CD4-positive, alpha-beta memory T cell (primary cell): Measurements from ENCODE around the gene RNMT. TPM values are rescaled to one million over a fixed set of nuclear protein-coding genes. Genes with fewer than 3 reads are reported as not detected.

Source experiments
- CTCF ChIA-PET: fragments of 350-600 bp; sonication (Branson Sonifier 250); formaldehyde crosslinking; loops from one replicate; lab custom pipeline; 2021; ENCODE audit warnings: inconsistent platforms; ENCODE audit not compliant: partially characterized antibody; lab: Charles Lee
- POLR2A ChIA-PET: fragments of 350-600 bp; sonication (Branson Sonifier 250); formaldehyde crosslinking; loops from one replicate; lab custom pipeline; 2021; ENCODE audit not compliant: partially characterized antibody; lab: Charles Lee
- DNase-seq, 5 donors: peaks; one replicate each; pipeline versions ENCODE4 v3.0.0 to v3.0.0-alpha.2; 2020 to 2022; ENCODE audit warnings: mixed read lengths in 1 of 5
- H3K27ac ChIP-seq: one replicate; pipeline ENCODE4 v1.7.0; 2013; ENCODE audit warnings: low read depth, low read length
- H3K27me3 ChIP-seq: 2 replicates; pipeline ENCODE4 v1.7.0; 2013; ENCODE audit warnings: mild to moderate bottlenecking, low read length, moderate library complexity; ENCODE audit not compliant: insufficient read depth
- H3K36me3 ChIP-seq: 2 replicates; pipeline ENCODE4 v1.7.0; 2013; ENCODE audit warnings: mild to moderate bottlenecking, low read length, moderate library complexity; ENCODE audit not compliant: insufficient read depth
- H3K4me1 ChIP-seq: 2 replicates; pipeline ENCODE4 v1.7.0; 2013; ENCODE audit warnings: mild to moderate bottlenecking, low read length, moderate library complexity; ENCODE audit not compliant: insufficient read depth
- H3K4me3 ChIP-seq, 2 donors: one replicate each; pipeline ENCODE4 v1.7.0; 2013; ENCODE audit warnings: low read length in 2 of 2, mild to moderate bottlenecking in 1 of 2
- H3K9me3 ChIP-seq, 2 donors: one replicate each; pipeline ENCODE4 v1.7.0; 2013; ENCODE audit warnings: low read length in 2 of 2, control low read depth in 1 of 2; ENCODE audit not compliant: control insufficient read depth in 1 of 2
- H3K27ac Mint-ChIP-seq, 7 donors: one replicate each; pipeline ENCODE4 v1.8.0; 2020 to 2021; ENCODE audit warnings: mixed read lengths in 7 of 7, mild to moderate bottlenecking in 6 of 7, inconsistent platforms in 3 of 7, moderate library complexity in 3 of 7
- H3K27me3 Mint-ChIP-seq, 2 donors: one replicate each; pipeline ENCODE4 v1.8.0; 2020 to 2021; ENCODE audit warnings: mixed read lengths in 2 of 2
- H3K36me3 Mint-ChIP-seq, 2 donors: one replicate each; pipeline ENCODE4 v1.8.0; 2020 to 2021; ENCODE audit warnings: mixed read lengths in 2 of 2, inconsistent platforms in 1 of 2, mild to moderate bottlenecking in 1 of 2
- H3K4me1 Mint-ChIP-seq, 4 donors: one replicate each; pipeline ENCODE4 v1.8.0; 2020 to 2021; ENCODE audit warnings: mixed read lengths in 4 of 4, mild to moderate bottlenecking in 1 of 4
- H3K4me3 Mint-ChIP-seq, 8 donors: one replicate each; pipeline ENCODE4 v1.8.0; 2020 to 2021; ENCODE audit warnings: mixed read lengths in 8 of 8, mild to moderate bottlenecking in 7 of 8, moderate library complexity in 6 of 8, inconsistent platforms in 3 of 8
- H3K9me3 Mint-ChIP-seq, 8 donors: one replicate each; pipeline ENCODE4 v1.8.0; 2020 to 2021; ENCODE audit warnings: mixed read lengths in 8 of 8, mild to moderate bottlenecking in 5 of 8, inconsistent platforms in 3 of 8, moderate library complexity in 1 of 8
- intact Hi-C: fragments of 100-400 bp; cut with micrococcal nuclease; formaldehyde crosslinking; loops from one replicate; pipeline ENCODE4 v1.15.1; 2023
- polyA plus RNA-seq, 2 donors: library from polyadenylated mRNA; unstranded; fragments of 300-500 nt; fragmentation: Illumina TruSeq; gene quantifications; one replicate each; pipeline ENCODE4 v1.2.3, GENCODE V29; 2021
- total RNA-seq, 2 experiments: library from RNA; stranded (reverse); gene quantifications; one replicate each; pipeline ENCODE4 v1.2.3, GENCODE V29; 2021

Gene RNMT
- total and polyA plus RNA-seq, 4 experiments from 2014 or later: 40.4 to 55.0 (median 52.0) TPM

GRCh38 chr18:13797157-13797611 lies 70.7 kb downstream of the RNMT start:
- intact Hi-C loops: loop anchor here (10.0 kb wide), 1 partner anchor 58 kb away; no protein-coding TSS in a partner anchor
- H3K36me3 ChIP-seq: no peaks in the 10 kb centered on the region
- H3K27me3 ChIP-seq: peaks cover 13% of the 10 kb centered on the region
- Mint-ChIP-seq H3K4me1 (peaks cover 3 to 6% (median 5%) of the 10 kb centered on the region in 4 donors), H3K9me3 (peaks cover 0 to 4% (median 0%) of the 10 kb centered on the region in 8 donors), H3K36me3 (no peaks in the 10 kb centered on the region), H3K27ac (no peak overlapping the region), H3K27me3 (peaks cover 25 to 30% of the 10 kb centered on the region in 2 donors), H3K4me3 (no peak overlapping the region)
- ChIA-PET POLR2A (no interaction called here), CTCF (interaction anchor here (1.5 to 2.7 kb wide), 2 partner anchors 10 to 16 kb away, joined by 3 to 9 read pairs; no protein-coding TSS in a partner anchor)
- no peak overlapping the region for H3K4me3 ChIP-seq
- H3K27ac ChIP-seq: no peak overlapping the region
- peaks cover 7% of the 10 kb centered on the region for H3K4me1 ChIP-seq
- no peaks in the 10 kb centered on the region for H3K9me3 ChIP-seq
- no peak for DNase-seq

- Mint-ChIP-seq H3K4me1 (peaks cover 3 to 6% (median 5%) of the 10 kb centered on the region in 4 donors), H3K36me3 (no peaks in the 10 kb centered on the region), H3K27me3 (peaks cover 33 to 35% of the 10 kb centered on the region in 2 donors), H3K9me3 (peaks cover 0 to 4% (median 0%) of the 10 kb centered on the region in 8 donors), H3K4me3 (no peak overlapping the region), H3K27ac (no peak overlapping the region)
- intact Hi-C loops: loop anchor here (10.0 kb wide), 1 partner anchor 55 kb away; no protein-coding TSS in a partner anchor
- no peaks in the 10 kb centered on the region for H3K36me3 ChIP-seq
- peaks cover 7% of the 10 kb centered on the region for H3K4me1 ChIP-seq
- no peaks in the 10 kb centered on the region for H3K9me3 ChIP-seq
- ChIA-PET POLR2A (no interaction called here), CTCF (interaction anchor here (2.7 kb wide), 1 partner anchor 14 kb away, joined by 9 read pairs; no protein-coding TSS in a partner anchor)
- H3K27me3 ChIP-seq: peaks cover 13% of the 10 kb centered on the region
- DNase-seq: no peak
- no peak overlapping the region for H3K4me3 ChIP-seq
- H3K27ac ChIP-seq: no peak overlapping the region
These were observed 72.9 kb downstream of the RNMT start for GRCh38 chr18:13799396-13799795.

GRCh38 chr18:13800505-13801259 lies 74.2 kb downstream of the RNMT start:
- peaks cover 45 to 48% of the 10 kb centered on the region in 2 donors for H3K27me3 Mint-ChIP-seq
- peak in 3 of 5 donors; percentile 23 to 25 (median 24) for DNase-seq
- H3K9me3 ChIP-seq: no peaks in the 10 kb centered on the region
- POLR2A ChIA-PET: no interaction called here
- no peak overlapping the region for H3K27ac ChIP-seq
- no peak overlapping the region for H3K4me3 ChIP-seq
- CTCF ChIA-PET: interaction anchor here (0.6 kb wide), 1 partner anchor 1647 kb away, joined by 3 read pairs; no protein-coding TSS in a partner anchor
- peak overlapping the region in 7 of 8 donors; percentile 41 to 84 (median 50) for H3K4me3 Mint-ChIP-seq
- no peaks in the 10 kb centered on the region for H3K36me3 ChIP-seq
- H3K4me1 ChIP-seq: peaks cover 7% of the 10 kb centered on the region
- no peaks in the 10 kb centered on the region for H3K36me3 Mint-ChIP-seq
- H3K27me3 ChIP-seq: peaks cover 13% of the 10 kb centered on the region
- peaks cover 0 to 6% (median 0%) of the 10 kb centered on the region in 8 donors for H3K9me3 Mint-ChIP-seq
- intact Hi-C loops: loop anchor here (1.0 to 5.0 kb wide), 2 partner anchors 243 to 584 kb away; no protein-coding TSS in a partner anchor
- H3K4me1 Mint-ChIP-seq: peaks cover 3 to 6% (median 5%) of the 10 kb centered on the region in 4 donors
- H3K27ac Mint-ChIP-seq: no peak overlapping the region

GRCh38 chr18:13801260-13801601 lies 74.8 kb downstream of the RNMT start:
- Mint-ChIP-seq H3K36me3 (no peaks in the 10 kb centered on the region), H3K27ac (no peak overlapping the region)
- POLR2A ChIA-PET: no interaction called here

GRCh38 chr18:13804305-13804704 lies 77.8 kb downstream of the RNMT start:
- Histone ChIP-seq H3K27ac (no peak overlapping the region), H3K4me1 (peaks cover 7% of the 10 kb centered on the region), H3K27me3 (peaks cover 13% of the 10 kb centered on the region), H3K9me3 (no peaks in the 10 kb centered on the region), H3K4me3 (no peak overlapping the region), H3K36me3 (no peaks in the 10 kb centered on the region)
- H3K36me3 Mint-ChIP-seq: no peaks in the 10 kb centered on the region
- peaks cover 32 to 46% of the 10 kb centered on the region in 2 donors for H3K27me3 Mint-ChIP-seq
- no peak overlapping the region for H3K27ac Mint-ChIP-seq
- H3K4me1 Mint-ChIP-seq: peaks cover 3 to 6% (median 5%) of the 10 kb centered on the region in 4 donors
- CTCF ChIA-PET: interaction anchor here (1.2 to 3.7 kb wide), 2 partner anchors 9 to 617 kb away, joined by 3 to 27 read pairs; no protein-coding TSS in a partner anchor
- POLR2A ChIA-PET: no interaction called here
- intact Hi-C loops: loop anchor here (5.0 kb wide), 1 partner anchor 247 kb away; no protein-coding TSS in a partner anchor
- no peak overlapping the region for H3K4me3 Mint-ChIP-seq
- peaks cover 0 to 3% (median 0%) of the 10 kb centered on the region in 8 donors for H3K9me3 Mint-ChIP-seq
- no peak for DNase-seq

More at GRCh38 chr18:13801260-13801601, 74.8 kb downstream of the RNMT start:
- Histone ChIP-seq H3K27ac (no peak overlapping the region), H3K4me1 (peaks cover 7% of the 10 kb centered on the region), H3K4me3 (no peak overlapping the region), H3K27me3 (peaks cover 13% of the 10 kb centered on the region), H3K9me3 (no peaks in the 10 kb centered on the region), H3K36me3 (no peaks in the 10 kb centered on the region)
- no peak for DNase-seq
- H3K4me3 Mint-ChIP-seq: peak overlapping the region in 7 of 8 donors; percentile 41 to 84 (median 50)
- intact Hi-C loops: loop anchor here (1.0 to 5.0 kb wide), 2 partner anchors 244 to 585 kb away; no protein-coding TSS in a partner anchor
- peaks cover 3 to 6% (median 5%) of the 10 kb centered on the region in 4 donors for H3K4me1 Mint-ChIP-seq
- peaks cover 46 to 49% of the 10 kb centered on the region in 2 donors for H3K27me3 Mint-ChIP-seq
- CTCF ChIA-PET: no interaction called here
- peaks cover 0 to 6% (median 0%) of the 10 kb centered on the region in 8 donors for H3K9me3 Mint-ChIP-seq

GRCh38 chr18:13808294-13809042 lies 82.0 kb downstream of the RNMT start:
- Mint-ChIP-seq H3K36me3 (no peaks in the 10 kb centered on the region), H3K27me3 (peaks cover 23 to 31% of the 10 kb centered on the region in 2 donors), H3K27ac (no peak overlapping the region), H3K4me1 (peaks cover 0 to 2% (median under 1%) of the 10 kb centered on the region in 4 donors), H3K4me3 (no peak overlapping the region), H3K9me3 (peaks cover 0 to 5% (median 0%) of the 10 kb centered on the region in 8 donors)
- H3K27me3 ChIP-seq: no peaks in the 10 kb centered on the region
- no peak overlapping the region for H3K4me3 ChIP-seq
- intact Hi-C loops: no loop called here
- no peak for DNase-seq
- POLR2A ChIA-PET: no interaction called here
- no peak overlapping the region for H3K27ac ChIP-seq
- no peaks in the 10 kb centered on the region for H3K9me3 ChIP-seq
- CTCF ChIA-PET: interaction anchor here (1.8 kb wide), 1 partner anchor 16 kb away, joined by 5 read pairs; the partner anchor contains the start of gene MC5R
- no peaks in the 10 kb centered on the region for H3K4me1 ChIP-seq
- no peaks in the 10 kb centered on the region for H3K36me3 ChIP-seq
